C4-2B (cell line): ENCODE results near the gene INPP4B.

Experiments
- ZFX ChIP-seq: fragments of 450-650 bp; IDR thresholded peaks from 2 replicates; pipeline ENCODE4 v1.6.1; 2017
- TF ChIP-seq, protein P1 (sequence below): fragments of 450-650 bp; conservative IDR thresholded peaks from 2 replicates; pipeline ENCODE4 v1.5.1; 2017; ENCODE audit warnings: mild to moderate bottlenecking

DNA sequence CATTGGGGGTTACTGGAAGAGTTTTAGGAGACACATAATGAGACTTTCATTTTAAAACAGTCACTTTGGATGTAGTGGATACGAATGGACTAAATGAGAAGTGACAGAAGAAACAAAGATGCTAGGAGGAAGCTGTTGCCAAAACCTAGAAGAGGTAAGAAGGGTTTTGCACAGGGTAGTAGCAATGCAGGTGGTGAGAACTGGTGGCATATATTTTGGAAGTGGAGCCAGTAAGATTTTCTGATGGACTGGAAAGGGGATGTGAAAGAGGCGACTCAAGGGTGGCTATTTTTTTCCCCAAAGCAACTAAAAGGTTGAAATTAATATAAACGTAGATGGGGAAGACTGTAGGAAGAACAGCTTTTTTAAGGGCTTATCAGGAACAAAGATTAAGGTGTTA, 747.7 kb downstream of the INPP4B start:
- TF ChIP-seq, protein P1, sequence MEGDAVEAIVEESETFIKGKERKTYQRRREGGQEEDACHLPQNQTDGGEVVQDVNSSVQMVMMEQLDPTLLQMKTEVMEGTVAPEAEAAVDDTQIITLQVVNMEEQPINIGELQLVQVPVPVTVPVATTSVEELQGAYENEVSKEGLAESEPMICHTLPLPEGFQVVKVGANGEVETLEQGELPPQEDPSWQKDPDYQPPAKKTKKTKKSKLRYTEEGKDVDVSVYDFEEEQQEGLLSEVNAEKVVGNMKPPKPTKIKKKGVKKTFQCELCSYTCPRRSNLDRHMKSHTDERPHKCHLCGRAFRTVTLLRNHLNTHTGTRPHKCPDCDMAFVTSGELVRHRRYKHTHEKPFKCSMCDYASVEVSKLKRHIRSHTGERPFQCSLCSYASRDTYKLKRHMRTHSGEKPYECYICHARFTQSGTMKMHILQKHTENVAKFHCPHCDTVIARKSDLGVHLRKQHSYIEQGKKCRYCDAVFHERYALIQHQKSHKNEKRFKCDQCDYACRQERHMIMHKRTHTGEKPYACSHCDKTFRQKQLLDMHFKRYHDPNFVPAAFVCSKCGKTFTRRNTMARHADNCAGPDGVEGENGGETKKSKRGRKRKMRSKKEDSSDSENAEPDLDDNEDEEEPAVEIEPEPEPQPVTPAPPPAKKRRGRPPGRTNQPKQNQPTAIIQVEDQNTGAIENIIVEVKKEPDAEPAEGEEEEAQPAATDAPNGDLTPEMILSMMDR, result no peak
- TF ChIP-seq ZFX, result no peak
